ENCODE data around the gene MKKS. TPM values are rescaled to one million over a fixed set of nuclear protein-coding genes. Genes with fewer than 3 reads are reported as not detected.
A peak's percentile ranks its signal among the peaks of the same experiment; 100 is the strongest.

The MKKS gene
- total and polyA plus RNA-seq, 10 of the 15 experiments (the other 5 are each of a cell fraction or from before 2014, with no cell fraction given): 4.3 to 17.9 (median 7.7) TPM

GRCh38 chr20:10427060-10427692 lies 6.8 kb downstream of the MKKS start:
- ChIA-PET SMC1A (ENCODE audit: uncharacterized antibody, unreplicated experiment) (interaction anchor here (0.6 to 7.3 kb wide), 30 partner anchors 9 to 808 kb away, joined by 3 to 60 read pairs (median 4); no protein-coding TSS in a partner anchor), POLR2A (interaction anchor here (0.6 to 1.0 kb wide), 2 partner anchors 24 to 76 kb away, joined by 3 to 4 read pairs; no protein-coding TSS in a partner anchor), CTCF (interaction anchor here (0.6 to 5.5 kb wide), 43 partner anchors 7 to 810 kb away, joined by 3 to 63 read pairs (median 6); partner anchors contain the start of genes MKKS and SLX4IP), RAD21 (ENCODE audit: unreplicated experiment) (interaction anchor here (0.5 to 3.1 kb wide), 17 partner anchors 10 to 1120 kb away, joined by 3 to 28 read pairs (median 4); no protein-coding TSS in a partner anchor)
- intact Hi-C loops (cut with micrococcal nuclease; ENCODE audit: unreplicated experiment): loop anchor here (1.0 to 5.0 kb wide), 5 partner anchors 75 to 810 kb away; partner anchors contain the start of gene JAG1
- peaks cover 18% of the 10 kb centered on the region for H3K4me1 ChIP-seq (ENCODE audit: control insufficient read depth, insufficient read depth, low read length)
- no peak overlapping the region for H3K27ac ChIP-seq (ENCODE audit: control insufficient read depth, insufficient read depth)
- DNase-seq (ENCODE audit: low read depth, low spot score): no peak
- ATAC-seq: peak; percentile 37
- peaks cover 10% of the 10 kb centered on the region for H3K79me2 ChIP-seq (ENCODE audit: control insufficient read depth, insufficient read depth, low read length)
- in situ Hi-C loops (cut with MboI): loop anchor here (5.0 to 10.0 kb wide), 2 partner anchors 450 to 812 kb away; no protein-coding TSS in a partner anchor
- no peak overlapping the region for H3K4me2 ChIP-seq (ENCODE audit: control insufficient read depth, insufficient read depth)
- H3K27me3 ChIP-seq (replicated peaks in 1 of 2; ENCODE audit: control insufficient read depth in 2 of 2, insufficient read depth in 2 of 2, low read length in 1 of 2): no peaks in the 10 kb centered on the region
- H3K9me3 ChIP-seq (replicated peaks; ENCODE audit: control insufficient read depth, insufficient read depth, low read length): no peaks in the 10 kb centered on the region
- no peak overlapping the region for H2AFZ ChIP-seq (ENCODE audit: control insufficient read depth, low read depth, low read length)
- 32% methylated on average over 3 of the region's 3 CpGs for WGBS (ENCODE audit: insufficient coverage, insufficient replicate concordance, low lambda C conversion rate, missing lambda C conversion rate)
- H3K36me3 ChIP-seq (ENCODE audit: control insufficient read depth in 2 of 2, insufficient read depth in 2 of 2, low read length in 1 of 2): no peaks in the 10 kb centered on the region
- H4K20me1 ChIP-seq (ENCODE audit: control insufficient read depth, insufficient read depth): no peaks in the 10 kb centered on the region
- no peak overlapping the region for H3K4me3 ChIP-seq
- H3K9ac ChIP-seq (ENCODE audit: control insufficient read depth, insufficient read depth, low read length): no peak overlapping the region
- no TSS peak for BruUV-seq (replicated peaks)
- FAIRE-seq: peak; percentile 54
- TF ChIP-seq, protein P1, sequence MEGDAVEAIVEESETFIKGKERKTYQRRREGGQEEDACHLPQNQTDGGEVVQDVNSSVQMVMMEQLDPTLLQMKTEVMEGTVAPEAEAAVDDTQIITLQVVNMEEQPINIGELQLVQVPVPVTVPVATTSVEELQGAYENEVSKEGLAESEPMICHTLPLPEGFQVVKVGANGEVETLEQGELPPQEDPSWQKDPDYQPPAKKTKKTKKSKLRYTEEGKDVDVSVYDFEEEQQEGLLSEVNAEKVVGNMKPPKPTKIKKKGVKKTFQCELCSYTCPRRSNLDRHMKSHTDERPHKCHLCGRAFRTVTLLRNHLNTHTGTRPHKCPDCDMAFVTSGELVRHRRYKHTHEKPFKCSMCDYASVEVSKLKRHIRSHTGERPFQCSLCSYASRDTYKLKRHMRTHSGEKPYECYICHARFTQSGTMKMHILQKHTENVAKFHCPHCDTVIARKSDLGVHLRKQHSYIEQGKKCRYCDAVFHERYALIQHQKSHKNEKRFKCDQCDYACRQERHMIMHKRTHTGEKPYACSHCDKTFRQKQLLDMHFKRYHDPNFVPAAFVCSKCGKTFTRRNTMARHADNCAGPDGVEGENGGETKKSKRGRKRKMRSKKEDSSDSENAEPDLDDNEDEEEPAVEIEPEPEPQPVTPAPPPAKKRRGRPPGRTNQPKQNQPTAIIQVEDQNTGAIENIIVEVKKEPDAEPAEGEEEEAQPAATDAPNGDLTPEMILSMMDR (IDR thresholded peaks at IDR 0.05 in 2 of 3, conservative IDR thresholded peaks at IDR 0.05 in 1 of 3; ENCODE audit: control insufficient read depth in 2 of 3, extremely low read depth in 1 of 3, insufficient read depth in 1 of 3, low read depth in 3 of 3, low read length in 3 of 3): peak; percentile 75 to 78 (median 75)
- TF ChIP-seq PAX5 (IDR thresholded peaks at IDR 0.05; ENCODE audit: borderline replicate concordance, low read depth, low read length) (no peak), RAD21 (IDR thresholded peaks at IDR 0.05; ENCODE audit: insufficient read depth, low read depth, low read length) (peak; percentile 63), SUZ12 (IDR thresholded peaks at IDR 0.05; ENCODE audit: unreplicated experiment) (no peak), SMC3 (IDR thresholded peaks at IDR 0.05; ENCODE audit: borderline replicate concordance, low read length) (peak; percentile 82; the same call in 1 of the 2 replicates), EZH2 (IDR thresholded peaks at IDR 0.05; ENCODE audit: borderline replicate concordance, control insufficient read depth, low read depth, low read length) (no peak), ATF3 (IDR thresholded peaks at IDR 0.05; ENCODE audit: borderline replicate concordance, extremely low read depth, low read depth, low read length) (no peak), ZBTB40 (IDR thresholded peaks at IDR 0.05; ENCODE audit: borderline replicate concordance) (no peak), RAD51 (IDR thresholded peaks at IDR 0.05) (no peak)
- TF ChIP-seq, protein P2, sequence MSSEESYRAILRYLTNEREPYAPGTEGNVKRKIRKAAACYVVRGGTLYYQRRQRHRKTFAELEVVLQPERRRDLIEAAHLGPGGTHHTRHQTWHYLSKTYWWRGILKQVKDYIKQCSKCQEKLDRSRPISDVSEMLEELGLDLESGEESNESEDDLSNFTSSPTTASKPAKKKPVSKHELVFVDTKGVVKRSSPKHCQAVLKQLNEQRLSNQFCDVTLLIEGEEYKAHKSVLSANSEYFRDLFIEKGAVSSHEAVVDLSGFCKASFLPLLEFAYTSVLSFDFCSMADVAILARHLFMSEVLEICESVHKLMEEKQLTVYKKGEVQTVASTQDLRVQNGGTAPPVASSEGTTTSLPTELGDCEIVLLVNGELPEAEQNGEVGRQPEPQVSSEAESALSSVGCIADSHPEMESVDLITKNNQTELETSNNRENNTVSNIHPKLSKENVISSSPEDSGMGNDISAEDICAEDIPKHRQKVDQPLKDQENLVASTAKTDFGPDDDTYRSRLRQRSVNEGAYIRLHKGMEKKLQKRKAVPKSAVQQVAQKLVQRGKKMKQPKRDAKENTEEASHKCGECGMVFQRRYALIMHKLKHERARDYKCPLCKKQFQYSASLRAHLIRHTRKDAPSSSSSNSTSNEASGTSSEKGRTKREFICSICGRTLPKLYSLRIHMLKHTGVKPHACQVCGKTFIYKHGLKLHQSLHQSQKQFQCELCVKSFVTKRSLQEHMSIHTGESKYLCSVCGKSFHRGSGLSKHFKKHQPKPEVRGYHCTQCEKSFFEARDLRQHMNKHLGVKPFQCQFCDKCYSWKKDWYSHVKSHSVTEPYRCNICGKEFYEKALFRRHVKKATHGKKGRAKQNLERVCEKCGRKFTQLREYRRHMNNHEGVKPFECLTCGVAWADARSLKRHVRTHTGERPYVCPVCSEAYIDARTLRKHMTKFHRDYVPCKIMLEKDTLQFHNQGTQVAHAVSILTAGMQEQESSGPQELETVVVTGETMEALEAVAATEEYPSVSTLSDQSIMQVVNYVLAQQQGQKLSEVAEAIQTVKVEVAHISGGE (CRISPR knock-in tag; IDR thresholded peaks at IDR 0.05): no peak

Data from GM12878 (cell line).